ENCODE results near the gene MYL6B.

DNA sequence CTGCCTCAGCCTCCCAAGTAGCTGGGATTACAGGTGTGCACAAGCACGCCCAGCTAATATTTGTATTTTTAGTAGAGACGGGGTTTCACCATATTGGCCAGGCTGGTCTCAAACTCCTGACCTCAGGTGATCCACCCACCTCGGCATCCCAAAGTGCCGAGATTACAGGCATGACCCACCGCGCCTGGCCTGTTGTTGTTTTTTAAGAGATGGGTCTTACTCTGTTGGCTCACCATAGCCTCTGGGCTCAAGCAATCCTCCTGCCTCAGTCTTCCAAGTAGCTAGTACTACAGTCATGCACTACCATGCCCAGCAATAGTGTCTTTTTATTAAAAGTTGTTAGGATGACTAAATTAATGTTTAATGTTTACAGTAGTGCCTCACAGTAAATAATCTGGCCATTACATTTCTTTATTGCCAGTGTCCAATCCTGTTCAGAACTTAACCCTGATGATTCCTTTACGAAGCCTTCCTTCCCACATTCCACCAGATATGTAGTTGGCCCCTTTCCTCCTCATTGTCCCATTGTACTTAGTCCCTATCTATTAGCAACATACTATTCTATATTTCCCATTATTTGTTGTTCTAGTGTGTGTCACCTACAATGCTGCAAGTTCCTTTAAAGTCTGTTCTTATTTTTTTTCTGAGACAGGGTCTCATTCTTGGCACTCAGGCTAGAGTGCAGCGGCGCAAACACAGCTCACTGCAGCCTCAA is 45.7 kb downstream of the MYL6B start:
- TF ChIP-seq, protein P1, sequence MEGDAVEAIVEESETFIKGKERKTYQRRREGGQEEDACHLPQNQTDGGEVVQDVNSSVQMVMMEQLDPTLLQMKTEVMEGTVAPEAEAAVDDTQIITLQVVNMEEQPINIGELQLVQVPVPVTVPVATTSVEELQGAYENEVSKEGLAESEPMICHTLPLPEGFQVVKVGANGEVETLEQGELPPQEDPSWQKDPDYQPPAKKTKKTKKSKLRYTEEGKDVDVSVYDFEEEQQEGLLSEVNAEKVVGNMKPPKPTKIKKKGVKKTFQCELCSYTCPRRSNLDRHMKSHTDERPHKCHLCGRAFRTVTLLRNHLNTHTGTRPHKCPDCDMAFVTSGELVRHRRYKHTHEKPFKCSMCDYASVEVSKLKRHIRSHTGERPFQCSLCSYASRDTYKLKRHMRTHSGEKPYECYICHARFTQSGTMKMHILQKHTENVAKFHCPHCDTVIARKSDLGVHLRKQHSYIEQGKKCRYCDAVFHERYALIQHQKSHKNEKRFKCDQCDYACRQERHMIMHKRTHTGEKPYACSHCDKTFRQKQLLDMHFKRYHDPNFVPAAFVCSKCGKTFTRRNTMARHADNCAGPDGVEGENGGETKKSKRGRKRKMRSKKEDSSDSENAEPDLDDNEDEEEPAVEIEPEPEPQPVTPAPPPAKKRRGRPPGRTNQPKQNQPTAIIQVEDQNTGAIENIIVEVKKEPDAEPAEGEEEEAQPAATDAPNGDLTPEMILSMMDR (IDR thresholded peaks at IDR 0.05) = no peak
- TF ChIP-seq SIN3A (IDR thresholded peaks at IDR 0.05; ENCODE audit: borderline replicate concordance, insufficient read depth, low read depth, low read length) = no peak
- TF ChIP-seq POLR2AphosphoS5 (IDR thresholded peaks at IDR 0.05; ENCODE audit: low read depth, low read length) = no peak

All from Panc1 (cell line).